ENCODE results near the gene CAMK1.

CAMK1 gene

DNA sequence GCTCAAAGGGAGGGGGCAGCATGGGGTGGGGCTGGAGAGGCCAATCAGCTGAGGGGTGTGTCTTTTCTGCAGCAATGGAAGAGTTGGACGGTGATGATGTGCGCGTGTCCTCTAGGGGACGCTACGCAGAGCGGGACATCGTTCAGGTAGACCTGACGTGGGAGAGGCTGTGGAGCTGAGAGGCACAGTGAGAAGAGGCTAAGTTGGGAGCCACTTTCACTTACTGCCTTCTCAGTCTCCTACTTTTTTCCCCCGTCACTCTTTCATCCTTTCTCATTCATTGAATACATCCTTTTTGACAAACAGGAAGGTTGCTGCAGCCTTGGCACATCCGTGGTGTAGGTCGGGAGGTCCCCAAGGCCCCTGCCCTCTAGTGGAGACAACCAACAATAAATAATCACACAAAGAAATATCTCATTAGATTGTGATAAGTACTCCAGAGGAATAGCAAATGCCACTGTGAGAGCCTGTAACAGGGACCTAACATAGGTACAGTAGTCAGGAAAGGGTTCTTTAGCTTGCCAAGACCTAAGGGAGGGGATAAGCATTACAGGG is 42.6 kb downstream of the CAMK1 start:
- Histone ChIP-seq H2BK5ac (ENCODE audit: low read depth, low read length, poor library complexity) (no peak overlapping the region), H3K4me3 (ENCODE audit: low read depth, low read length) (no peak overlapping the region)
- no CpG with 5 or more reads among the region's 11 CpGs for WGBS (ENCODE audit: extremely low coverage, insufficient coverage, insufficient read length)

DNA sequence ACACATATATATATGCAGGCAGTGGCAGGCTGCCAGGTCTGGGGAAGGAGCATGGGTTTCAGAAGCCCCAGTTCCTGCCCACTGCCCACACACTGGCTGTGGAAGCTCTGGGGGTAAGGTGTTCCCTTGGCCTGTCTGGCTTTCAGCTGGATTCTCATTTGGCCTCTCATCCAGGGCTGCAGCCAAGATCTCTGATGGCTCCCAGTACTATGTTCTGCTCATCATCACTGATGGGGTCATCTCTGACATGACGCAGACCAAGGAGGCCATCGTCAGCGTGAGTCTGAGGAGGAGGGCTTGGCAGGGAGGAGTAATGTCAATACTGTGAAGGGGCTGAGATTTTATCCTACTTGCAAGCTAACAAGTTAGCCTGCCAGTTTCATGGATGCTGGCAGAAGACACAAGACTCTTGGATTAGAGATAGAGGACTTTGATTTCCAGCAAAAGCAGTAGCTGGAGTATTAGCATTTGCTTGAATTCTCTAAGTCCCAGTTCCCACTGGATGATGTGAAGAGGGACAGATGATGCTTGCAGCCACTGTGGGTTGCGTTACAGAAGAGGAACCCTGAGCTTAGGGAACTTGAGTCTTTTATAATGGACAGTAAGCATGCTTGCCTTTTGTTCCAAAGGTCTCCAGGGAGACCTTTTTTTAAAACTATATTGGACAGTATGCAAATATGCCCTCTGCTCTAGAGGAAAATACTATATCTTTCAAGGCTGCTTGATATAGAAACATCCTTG is 43.8 kb downstream of the CAMK1 start:
- no peak overlapping the region for H2AFZ ChIP-seq (ENCODE audit: insufficient read depth, low read length, poor library complexity)
- WGBS (ENCODE audit: extremely low coverage, insufficient coverage, insufficient read length) = no CpG with 5 or more reads among the region's 4 CpGs
- H3K79me1 ChIP-seq (ENCODE audit: low read length) = peaks cover 1% of the 10 kb centered on the region
- no peak overlapping the region for H3K9ac ChIP-seq (ENCODE audit: low read length)
- H2BK12ac ChIP-seq (ENCODE audit: low read length) = no peak overlapping the region
- H3K4ac ChIP-seq (ENCODE audit: low read depth, low read length) = no peak overlapping the region
- H3K4me1 ChIP-seq (ENCODE audit: control insufficient read depth in 1 of 2, insufficient read depth in 2 of 2, low read length in 2 of 2) = no peaks in the 10 kb centered on the region
- H3K27me3 ChIP-seq (ENCODE audit: insufficient read depth, low read length) = no peaks in the 10 kb centered on the region
- H3K14ac ChIP-seq (ENCODE audit: low read length) = no peak overlapping the region
- no peak for DNase-seq
- no peak overlapping the region for H4K12ac ChIP-seq (ENCODE audit: low read depth, low read length)
- no peak overlapping the region for H2AK5ac ChIP-seq (ENCODE audit: low read length)
- no peak overlapping the region for H4K91ac ChIP-seq (ENCODE audit: low read depth, low read length)
- H2BK5ac ChIP-seq (ENCODE audit: low read depth, low read length, poor library complexity) = no peak overlapping the region
- H3K4me3 ChIP-seq (ENCODE audit: low read depth, low read length) = no peak overlapping the region
- no peak overlapping the region for H3K18ac ChIP-seq (ENCODE audit: low read length)
- no peak overlapping the region for H4K8ac ChIP-seq (ENCODE audit: low read depth, low read length)
- H3K4me2 ChIP-seq (ENCODE audit: low read length) = no peak overlapping the region
- H3K79me2 ChIP-seq (ENCODE audit: control insufficient read depth, insufficient read depth, low read length, poor library complexity) = no peaks in the 10 kb centered on the region
- no peaks in the 10 kb centered on the region for H3K9me3 ChIP-seq (ENCODE audit: insufficient read depth, low read depth, low read length)
- no peak overlapping the region for H3K23ac ChIP-seq (ENCODE audit: low read length)
- H3K27ac ChIP-seq (ENCODE audit: low read depth, low read length) = no peak overlapping the region
- no peak overlapping the region for H2BK120ac ChIP-seq (ENCODE audit: insufficient read depth, low read length, poor library complexity)
- no peaks in the 10 kb centered on the region for H3K36me3 ChIP-seq (ENCODE audit: control insufficient read depth in 1 of 2, insufficient read depth in 2 of 2, low read length in 2 of 2)

More for the DNA sequence above, 42.6 kb downstream of the CAMK1 start:
- Histone ChIP-seq H3K79me2 (ENCODE audit: control insufficient read depth, insufficient read depth, low read length, poor library complexity) (peaks cover 8% of the 10 kb centered on the region), H3K23ac (ENCODE audit: low read length) (no peak overlapping the region), H3K9ac (ENCODE audit: low read length) (no peak overlapping the region), H2AK5ac (ENCODE audit: low read length) (no peak overlapping the region), H4K12ac (ENCODE audit: low read depth, low read length) (no peak overlapping the region), H3K18ac (ENCODE audit: low read length) (no peak overlapping the region), H3K27ac (ENCODE audit: low read depth, low read length) (no peak overlapping the region), H3K14ac (ENCODE audit: low read length) (no peak overlapping the region), H2AFZ (ENCODE audit: insufficient read depth, low read length, poor library complexity) (no peak overlapping the region), H2BK120ac (ENCODE audit: insufficient read depth, low read length, poor library complexity) (no peak overlapping the region), H3K79me1 (ENCODE audit: low read length) (peaks cover 9% of the 10 kb centered on the region), H3K4ac (ENCODE audit: low read depth, low read length) (no peak overlapping the region), H3K36me3 (ENCODE audit: control insufficient read depth in 1 of 2, insufficient read depth in 2 of 2, low read length in 2 of 2) (no peaks in the 10 kb centered on the region), H4K91ac (ENCODE audit: low read depth, low read length) (no peak overlapping the region), H3K9me3 (ENCODE audit: insufficient read depth, low read depth, low read length) (no peaks in the 10 kb centered on the region), H3K4me1 (ENCODE audit: control insufficient read depth in 1 of 2, insufficient read depth in 2 of 2, low read length in 2 of 2) (no peaks in the 10 kb centered on the region), H3K4me2 (ENCODE audit: low read length) (peak overlapping the region; percentile 21), H2BK12ac (ENCODE audit: low read length) (no peak overlapping the region), H4K8ac (ENCODE audit: low read depth, low read length) (no peak overlapping the region), H3K27me3 (ENCODE audit: insufficient read depth, low read length) (no peaks in the 10 kb centered on the region)
- peak in 1 of 2 donors; percentile 12 for DNase-seq

DNA sequence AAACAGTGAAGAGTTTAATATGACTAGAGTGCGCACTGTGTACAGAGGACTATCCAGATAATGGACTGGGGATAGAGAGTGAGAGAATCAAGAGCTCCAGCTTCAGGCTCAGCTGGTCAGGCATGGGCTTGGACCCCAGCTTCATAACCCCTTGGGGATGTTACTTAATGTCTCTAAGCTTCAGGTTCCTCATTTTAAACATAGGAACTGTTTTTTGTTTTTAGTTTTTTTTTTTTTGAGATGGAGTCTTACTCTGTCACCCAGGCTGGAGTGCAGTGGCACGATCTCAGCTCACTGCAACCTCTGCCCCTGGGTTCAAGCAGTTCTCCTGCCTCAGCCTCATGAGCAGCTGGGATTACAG is 48.1 kb downstream of the CAMK1 start:
- WGBS (ENCODE audit: extremely low coverage, insufficient coverage, insufficient read length) = no CpG with 5 or more reads among the region's 2 CpGs
- Histone ChIP-seq H3K79me1 (ENCODE audit: low read length) (no peaks in the 10 kb centered on the region), H4K91ac (ENCODE audit: low read depth, low read length) (no peak overlapping the region), H3K9me3 (ENCODE audit: insufficient read depth, low read depth, low read length) (no peaks in the 10 kb centered on the region), H3K4me2 (ENCODE audit: low read length) (no peak overlapping the region), H3K23ac (ENCODE audit: low read length) (no peak overlapping the region), H3K4me3 (ENCODE audit: low read depth, low read length) (no peak overlapping the region), H2BK12ac (ENCODE audit: low read length) (no peak overlapping the region), H3K9ac (ENCODE audit: low read length) (no peak overlapping the region), H3K14ac (ENCODE audit: low read length) (no peak overlapping the region), H2AFZ (ENCODE audit: insufficient read depth, low read length, poor library complexity) (no peak overlapping the region), H3K4ac (ENCODE audit: low read depth, low read length) (no peak overlapping the region), H3K79me2 (ENCODE audit: control insufficient read depth, insufficient read depth, low read length, poor library complexity) (no peaks in the 10 kb centered on the region), H3K18ac (ENCODE audit: low read length) (no peak overlapping the region), H2BK5ac (ENCODE audit: low read depth, low read length, poor library complexity) (no peak overlapping the region), H3K27ac (ENCODE audit: low read depth, low read length) (no peak overlapping the region), H3K27me3 (ENCODE audit: insufficient read depth, low read length) (no peaks in the 10 kb centered on the region), H3K4me1 (ENCODE audit: control insufficient read depth in 1 of 2, insufficient read depth in 2 of 2, low read length in 2 of 2) (no peaks in the 10 kb centered on the region), H4K8ac (ENCODE audit: low read depth, low read length) (no peak overlapping the region), H4K12ac (ENCODE audit: low read depth, low read length) (no peak overlapping the region), H2BK120ac (ENCODE audit: insufficient read depth, low read length, poor library complexity) (no peak overlapping the region), H3K36me3 (ENCODE audit: control insufficient read depth in 1 of 2, insufficient read depth in 2 of 2, low read length in 2 of 2) (no peaks in the 10 kb centered on the region), H2AK5ac (ENCODE audit: low read length) (no peak overlapping the region)
- DNase-seq = no peak

DNA sequence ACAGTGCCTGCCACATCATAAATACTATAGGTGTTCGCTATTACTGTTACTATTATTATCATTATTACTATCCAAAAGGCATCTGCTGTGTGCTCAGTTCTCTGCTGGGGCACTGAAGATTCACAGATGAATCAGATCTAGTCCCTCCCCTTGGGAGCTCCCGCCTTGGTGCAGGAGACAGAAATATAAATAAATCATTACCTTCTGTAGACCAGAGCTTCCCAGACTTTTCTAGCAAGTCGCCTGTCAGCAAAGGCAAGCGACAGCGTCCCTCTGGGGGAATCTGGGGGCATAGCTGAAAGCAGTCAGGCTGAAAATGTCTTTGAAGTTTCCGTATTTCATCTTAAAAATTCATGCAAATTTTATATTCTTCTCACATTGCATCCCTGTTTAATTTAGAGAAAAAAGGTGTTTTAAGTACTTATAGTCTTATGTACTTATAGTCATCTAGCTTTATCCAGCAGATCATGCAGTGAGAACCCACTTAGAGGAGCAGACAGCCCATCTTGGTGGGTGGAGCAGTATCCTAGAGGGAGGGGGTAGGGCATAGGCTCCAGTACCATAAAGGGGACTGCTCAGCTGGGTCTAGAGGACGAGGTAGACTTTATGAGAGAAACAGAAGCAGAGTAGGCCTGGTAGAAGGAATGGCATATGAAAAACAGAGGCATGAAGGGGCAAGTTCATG is 48.6 kb downstream of the CAMK1 start:
- Histone ChIP-seq H3K36me3 (ENCODE audit: control insufficient read depth in 1 of 2, insufficient read depth in 2 of 2, low read length in 2 of 2) (no peaks in the 10 kb centered on the region), H2AK5ac (ENCODE audit: low read length) (no peak overlapping the region), H3K4me1 (ENCODE audit: control insufficient read depth in 1 of 2, insufficient read depth in 2 of 2, low read length in 2 of 2) (no peaks in the 10 kb centered on the region), H2BK120ac (ENCODE audit: insufficient read depth, low read length, poor library complexity) (no peak overlapping the region), H4K12ac (ENCODE audit: low read depth, low read length) (no peak overlapping the region), H3K27me3 (ENCODE audit: insufficient read depth, low read length) (no peaks in the 10 kb centered on the region), H3K14ac (ENCODE audit: low read length) (no peak overlapping the region), H3K79me1 (ENCODE audit: low read length) (no peaks in the 10 kb centered on the region), H2AFZ (ENCODE audit: insufficient read depth, low read length, poor library complexity) (no peak overlapping the region), H3K4me3 (ENCODE audit: low read depth, low read length) (no peak overlapping the region), H2BK12ac (ENCODE audit: low read length) (no peak overlapping the region), H3K18ac (ENCODE audit: low read length) (no peak overlapping the region), H3K4me2 (ENCODE audit: low read length) (no peak overlapping the region), H4K91ac (ENCODE audit: low read depth, low read length) (no peak overlapping the region), H3K9me3 (ENCODE audit: insufficient read depth, low read depth, low read length) (no peaks in the 10 kb centered on the region), H3K79me2 (ENCODE audit: control insufficient read depth, insufficient read depth, low read length, poor library complexity) (no peaks in the 10 kb centered on the region), H3K27ac (ENCODE audit: low read depth, low read length) (no peak overlapping the region), H3K4ac (ENCODE audit: low read depth, low read length) (no peak overlapping the region), H3K9ac (ENCODE audit: low read length) (no peak overlapping the region), H4K8ac (ENCODE audit: low read depth, low read length) (no peak overlapping the region), H2BK5ac (ENCODE audit: low read depth, low read length, poor library complexity) (no peak overlapping the region), H3K23ac (ENCODE audit: low read length) (no peak overlapping the region)
- WGBS (ENCODE audit: extremely low coverage, insufficient coverage, insufficient read length) = no CpG with 5 or more reads among the region's 7 CpGs
- no peak for DNase-seq

All from trophoblast cell (in vitro differentiated cells and primary cell).